Neural cell (in vitro differentiated cells): ENCODE data around the gene ATG4C. TPM values are rescaled to one million over a fixed set of nuclear protein-coding genes. Genes with fewer than 3 reads are reported as not detected.

Source experiments
- H2AFZ ChIP-seq: fragments of 200-600, 300-800 bp; sonication (generic), shearing (Covaris generic); 2 replicates; pipeline ENCODE4 v1.6.0; 2014; ENCODE audit warnings: low read depth, mild to moderate bottlenecking, antibody characterized with exemption, low read length, moderate library complexity
- H3F3A ChIP-seq: fragments of 200-600 bp; shearing (Covaris generic); 2 replicates; pipeline ENCODE4 v1.6.1; 2016; ENCODE audit warnings: mild to moderate bottlenecking, moderate library complexity, mixed read lengths, antibody characterized with exemption, low read length; ENCODE audit not compliant: insufficient read depth, poor library complexity, severe bottlenecking
- H3K27ac ChIP-seq: fragments of 200-600, 300-800 bp; sonication (generic), shearing (Covaris generic); 2 replicates; pipeline ENCODE4 v1.5.1; 2014; ENCODE audit warnings: mild to moderate bottlenecking, low read length, moderate library complexity
- H3K27me3 ChIP-seq: fragments of 300-800, 200-600 bp; sonication (generic), shearing (Covaris generic); 2 replicates; pipeline ENCODE4 v1.6.0; 2014; ENCODE audit warnings: mild to moderate bottlenecking, low read depth, low read length, moderate library complexity; ENCODE audit not compliant: insufficient read depth
- H3K36me3 ChIP-seq: fragments of 300-800, 200-600 bp; sonication (generic), shearing (Covaris generic); 2 replicates; pipeline ENCODE4 v1.5.1; 2014; ENCODE audit warnings: mild to moderate bottlenecking, antibody characterized with exemption, low read length, moderate library complexity; ENCODE audit not compliant: insufficient read depth
- H3K4me2 ChIP-seq: fragments of 300-800, 200-600 bp; sonication (generic), shearing (Covaris generic); 2 replicates; pipeline ENCODE4 v1.6.0; 2014; ENCODE audit warnings: mild to moderate bottlenecking, low read length
- H3K4me3 ChIP-seq: fragments of 300-800, 200-600 bp; sonication (generic), shearing (Covaris generic); 2 replicates; pipeline ENCODE4 v1.5.1; 2014; ENCODE audit warnings: mild to moderate bottlenecking, low read length, moderate library complexity
- H3K79me2 ChIP-seq: fragments of 200-600 bp; shearing (Covaris generic); replicated peaks from 2 replicates; pipeline ENCODE4 v1.6.0; 2014; ENCODE audit warnings: mild to moderate bottlenecking, low read length, moderate library complexity; ENCODE audit not compliant: insufficient read depth
- H3K9ac ChIP-seq: fragments of 300-800, 200-600 bp; sonication (generic), shearing (Covaris generic); 2 replicates; pipeline ENCODE4 v1.6.1; 2016; ENCODE audit warnings: mild to moderate bottlenecking, low read length, mixed read lengths
- H3K9me2 ChIP-seq: fragments of 200-600 bp; shearing (Covaris generic); 2 replicates; pipeline ENCODE4 v1.6.1; 2016; ENCODE audit warnings: mild to moderate bottlenecking, low read length, mixed read lengths; ENCODE audit not compliant: insufficient read depth
- H3K9me3 ChIP-seq: fragments of 200-600, 300-800 bp; sonication (generic), shearing (Covaris generic); 2 replicates; pipeline ENCODE4 v1.6.1; 2016; ENCODE audit warnings: mild to moderate bottlenecking, mixed run types, low read length, moderate library complexity, mixed read lengths
- H4K20me1 ChIP-seq: fragments of 200-600 bp; shearing (Covaris generic); 2 replicates; pipeline ENCODE4 v1.6.1; 2016; ENCODE audit warnings: mild to moderate bottlenecking, mixed run types; ENCODE audit not compliant: insufficient read depth
- EP300 ChIP-seq: fragments of 450-650 bp; conservative IDR thresholded peaks from 2 replicates; pipeline ENCODE4 v1.6.1; 2014; ENCODE audit warnings: antibody characterized with exemption, mild to moderate bottlenecking, moderate library complexity; ENCODE audit not compliant: poor library complexity, severe bottlenecking
- EZH2 ChIP-seq: fragments of 200-600, 300-800 bp; shearing (Covaris generic), sonication (generic); IDR thresholded peaks from 2 replicates; pipeline ENCODE4 v1.6.1; 2014; ENCODE audit warnings: antibody characterized with exemption, low read length, borderline replicate concordance, mild to moderate bottlenecking; ENCODE audit not compliant: insufficient read depth, poor library complexity, severe bottlenecking
- MXI1 ChIP-seq: fragments of 450-650 bp; conservative IDR thresholded peaks from 2 replicates; pipeline ENCODE4 v1.6.1; 2014; ENCODE audit warnings: antibody characterized with exemption, mild to moderate bottlenecking; ENCODE audit not compliant: poor library complexity, severe bottlenecking
- POLR2AphosphoS5 ChIP-seq: IDR thresholded peaks from 2 replicates; pipeline ENCODE4 v1.6.1; 2012
- RAD21 ChIP-seq: fragments of 450-650 bp; conservative IDR thresholded peaks from 2 replicates; pipeline ENCODE4 v1.6.1; 2014; ENCODE audit warnings: antibody characterized with exemption, mild to moderate bottlenecking, moderate library complexity
- SMC3 ChIP-seq: fragments of 450-650 bp; conservative IDR thresholded peaks from 2 replicates; pipeline ENCODE4 v1.6.1; 2014; ENCODE audit warnings: antibody characterized with exemption, mild to moderate bottlenecking, moderate library complexity; ENCODE audit not compliant: poor library complexity
- TAF1 ChIP-seq: IDR thresholded peaks from 2 replicates; pipeline ENCODE4 v1.6.1; 2012; ENCODE audit warnings: low read depth
- polyA plus RNA-seq: library from polyadenylated mRNA; depleted of rRNA; stranded (reverse); fragments of >200 nt; gene quantifications from 2 replicates; pipeline ENCODE4 v1.2.3, GENCODE V29; 2014
- TF ChIP-seq, protein P1 (sequence below): IDR thresholded peaks from 2 replicates; pipeline ENCODE4 v1.6.1; 2012; ENCODE audit warnings: borderline replicate concordance
- TF ChIP-seq, protein P2 (sequence below): fragments of 450-650 bp; IDR thresholded peaks from 2 replicates; pipeline ENCODE4 v1.5.1; 2014; ENCODE audit warnings: antibody characterized with exemption, mild to moderate bottlenecking, moderate library complexity; ENCODE audit not compliant: poor library complexity, severe bottlenecking

The ATG4C gene
- polyA plus RNA-seq, 1 donor from 2014 or later: 11.0 TPM

DNA sequence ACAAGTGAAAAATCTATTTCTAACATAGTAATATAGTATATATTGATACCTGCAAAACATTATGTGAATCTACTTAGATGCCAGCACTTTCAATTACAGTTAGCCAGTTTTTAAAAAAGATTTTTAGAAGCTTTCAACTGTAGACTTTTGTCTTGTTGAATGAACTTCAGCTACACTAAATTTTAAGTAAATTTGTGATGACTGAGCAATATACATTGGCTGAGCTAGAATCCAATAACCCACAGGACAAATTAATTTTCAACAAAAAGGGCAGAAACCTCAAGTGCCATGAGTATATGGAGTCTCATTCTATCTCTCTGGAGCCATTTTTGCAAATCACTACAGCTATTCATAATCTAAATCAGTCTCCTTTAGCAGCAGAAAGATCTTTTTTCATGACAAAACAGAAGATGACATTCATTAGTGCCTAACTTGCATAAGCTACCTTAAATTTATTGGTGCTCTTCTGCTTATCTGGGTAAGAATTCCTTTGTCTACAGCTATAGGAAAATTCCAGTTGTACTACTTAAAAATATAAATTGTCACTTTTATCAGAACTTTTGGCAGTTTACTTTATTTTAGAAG lies 100.3 kb downstream of the ATG4C start:
- Histone ChIP-seq H3K9me3 (no peaks in the 10 kb centered on the region), H3K4me2 (no peak overlapping the region), H3F3A (no peaks in the 10 kb centered on the region), H3K27ac (no peak overlapping the region), H3K27me3 (no peaks in the 10 kb centered on the region), H3K9me2 (no peaks in the 10 kb centered on the region), H3K36me3 (no peaks in the 10 kb centered on the region), H3K4me3 (no peak overlapping the region), H2AFZ (no peak overlapping the region), H4K20me1 (no peaks in the 10 kb centered on the region), H3K9ac (no peak overlapping the region), H3K79me2 (no peaks in the 10 kb centered on the region)
- no peak for TF ChIP-seq POLR2AphosphoS5
- TF ChIP-seq, protein P1, sequence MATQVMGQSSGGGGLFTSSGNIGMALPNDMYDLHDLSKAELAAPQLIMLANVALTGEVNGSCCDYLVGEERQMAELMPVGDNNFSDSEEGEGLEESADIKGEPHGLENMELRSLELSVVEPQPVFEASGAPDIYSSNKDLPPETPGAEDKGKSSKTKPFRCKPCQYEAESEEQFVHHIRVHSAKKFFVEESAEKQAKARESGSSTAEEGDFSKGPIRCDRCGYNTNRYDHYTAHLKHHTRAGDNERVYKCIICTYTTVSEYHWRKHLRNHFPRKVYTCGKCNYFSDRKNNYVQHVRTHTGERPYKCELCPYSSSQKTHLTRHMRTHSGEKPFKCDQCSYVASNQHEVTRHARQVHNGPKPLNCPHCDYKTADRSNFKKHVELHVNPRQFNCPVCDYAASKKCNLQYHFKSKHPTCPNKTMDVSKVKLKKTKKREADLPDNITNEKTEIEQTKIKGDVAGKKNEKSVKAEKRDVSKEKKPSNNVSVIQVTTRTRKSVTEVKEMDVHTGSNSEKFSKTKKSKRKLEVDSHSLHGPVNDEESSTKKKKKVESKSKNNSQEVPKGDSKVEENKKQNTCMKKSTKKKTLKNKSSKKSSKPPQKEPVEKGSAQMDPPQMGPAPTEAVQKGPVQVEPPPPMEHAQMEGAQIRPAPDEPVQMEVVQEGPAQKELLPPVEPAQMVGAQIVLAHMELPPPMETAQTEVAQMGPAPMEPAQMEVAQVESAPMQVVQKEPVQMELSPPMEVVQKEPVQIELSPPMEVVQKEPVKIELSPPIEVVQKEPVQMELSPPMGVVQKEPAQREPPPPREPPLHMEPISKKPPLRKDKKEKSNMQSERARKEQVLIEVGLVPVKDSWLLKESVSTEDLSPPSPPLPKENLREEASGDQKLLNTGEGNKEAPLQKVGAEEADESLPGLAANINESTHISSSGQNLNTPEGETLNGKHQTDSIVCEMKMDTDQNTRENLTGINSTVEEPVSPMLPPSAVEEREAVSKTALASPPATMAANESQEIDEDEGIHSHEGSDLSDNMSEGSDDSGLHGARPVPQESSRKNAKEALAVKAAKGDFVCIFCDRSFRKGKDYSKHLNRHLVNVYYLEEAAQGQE: no peak
- TF ChIP-seq RAD21: no peak
- TF ChIP-seq EP300: no peak
- no peak for TF ChIP-seq SMC3
- no peak for TF ChIP-seq EZH2
- no peak for TF ChIP-seq TAF1
- no peak for TF ChIP-seq MXI1
- TF ChIP-seq, protein P2, sequence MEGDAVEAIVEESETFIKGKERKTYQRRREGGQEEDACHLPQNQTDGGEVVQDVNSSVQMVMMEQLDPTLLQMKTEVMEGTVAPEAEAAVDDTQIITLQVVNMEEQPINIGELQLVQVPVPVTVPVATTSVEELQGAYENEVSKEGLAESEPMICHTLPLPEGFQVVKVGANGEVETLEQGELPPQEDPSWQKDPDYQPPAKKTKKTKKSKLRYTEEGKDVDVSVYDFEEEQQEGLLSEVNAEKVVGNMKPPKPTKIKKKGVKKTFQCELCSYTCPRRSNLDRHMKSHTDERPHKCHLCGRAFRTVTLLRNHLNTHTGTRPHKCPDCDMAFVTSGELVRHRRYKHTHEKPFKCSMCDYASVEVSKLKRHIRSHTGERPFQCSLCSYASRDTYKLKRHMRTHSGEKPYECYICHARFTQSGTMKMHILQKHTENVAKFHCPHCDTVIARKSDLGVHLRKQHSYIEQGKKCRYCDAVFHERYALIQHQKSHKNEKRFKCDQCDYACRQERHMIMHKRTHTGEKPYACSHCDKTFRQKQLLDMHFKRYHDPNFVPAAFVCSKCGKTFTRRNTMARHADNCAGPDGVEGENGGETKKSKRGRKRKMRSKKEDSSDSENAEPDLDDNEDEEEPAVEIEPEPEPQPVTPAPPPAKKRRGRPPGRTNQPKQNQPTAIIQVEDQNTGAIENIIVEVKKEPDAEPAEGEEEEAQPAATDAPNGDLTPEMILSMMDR: no peak

GRCh38 chr1:62887799-62888507 lies 104.0 kb downstream of the ATG4C start:
- Histone ChIP-seq H3K9me2 (no peaks in the 10 kb centered on the region), H3K9me3 (no peaks in the 10 kb centered on the region), H3K27ac (no peak overlapping the region), H3K4me2 (no peak overlapping the region), H3K36me3 (no peaks in the 10 kb centered on the region), H3K4me3 (no peak overlapping the region), H3K79me2 (no peaks in the 10 kb centered on the region), H3K9ac (no peak overlapping the region), H4K20me1 (no peaks in the 10 kb centered on the region), H2AFZ (no peak overlapping the region), H3F3A (no peaks in the 10 kb centered on the region), H3K27me3 (no peaks in the 10 kb centered on the region)
- TF ChIP-seq MXI1 (no peak), TAF1 (no peak), RAD21 (no peak), POLR2AphosphoS5 (no peak), SMC3 (no peak), EZH2 (no peak), EP300 (no peak)
- TF ChIP-seq, protein P1: no peak
- TF ChIP-seq, protein P2: no peak
